GM19395 (cell line): ENCODE results near the gene ACOT12.
"Not testable (repeated sequence)": the region's sequence is repeated elsewhere in the genome, so short reads cannot be mapped to it uniquely, and the experiment has no call there.

Experiments
- ATAC-seq: cut with Tn5 transposase; IDR thresholded peaks from one replicate; pipeline ENCODE4 v1.9.1; 2021; ENCODE audit warnings: mild to moderate bottlenecking, moderate library complexity; ENCODE audit not compliant: unreplicated experiment

ACOT12 gene

DNA sequence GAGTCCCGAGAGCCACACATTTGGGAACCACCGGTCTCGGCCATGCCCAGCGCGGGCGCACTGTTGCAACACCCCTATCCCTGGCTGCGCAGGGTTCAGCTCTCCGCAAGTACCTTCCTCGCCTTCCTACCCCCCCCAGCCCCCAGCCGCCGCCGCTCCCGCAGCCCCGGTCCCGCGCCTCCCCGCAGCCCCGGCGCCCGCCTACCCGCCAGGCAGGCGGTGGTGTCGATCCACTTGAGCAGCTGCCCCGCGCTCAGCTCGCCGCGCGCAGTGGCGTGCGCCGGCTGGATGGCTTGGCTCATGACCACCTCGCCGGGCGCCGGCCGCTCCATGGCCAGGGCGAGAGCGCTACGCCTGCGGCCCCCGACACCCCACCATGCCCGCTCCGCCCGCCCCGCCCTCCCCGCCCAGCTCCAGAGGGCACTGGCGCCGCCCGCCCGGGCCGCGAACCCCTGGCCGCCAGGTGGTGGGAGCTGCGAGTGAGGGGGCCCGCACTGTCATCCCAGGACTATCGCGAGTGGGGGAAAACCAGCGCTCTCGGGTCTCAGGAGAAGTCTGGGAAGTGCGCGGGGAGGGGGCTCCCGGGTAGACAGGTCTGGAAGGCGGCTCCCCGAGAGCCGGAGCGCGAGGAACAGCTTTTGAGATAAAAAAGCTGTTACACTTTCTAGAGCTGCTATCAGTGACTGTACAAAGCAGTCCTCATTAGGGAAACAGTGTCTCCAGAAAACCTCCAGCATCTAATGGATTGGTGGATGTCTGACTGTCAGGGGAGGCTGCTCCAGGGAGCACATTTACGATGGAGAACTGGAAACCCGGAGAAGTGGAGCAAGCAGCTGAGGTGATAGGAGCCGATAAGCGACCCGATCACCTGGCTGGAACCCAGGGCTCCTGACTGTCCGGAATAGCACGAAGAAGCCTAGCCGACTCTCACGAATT is at the start of gene ACOT12:
ACOT12 (minus strand) TSS at position 352 of the 936 bp plus-strand sequence; CDS start at position 332, 20 bp downstream.
- no peak for ATAC-seq

DNA sequence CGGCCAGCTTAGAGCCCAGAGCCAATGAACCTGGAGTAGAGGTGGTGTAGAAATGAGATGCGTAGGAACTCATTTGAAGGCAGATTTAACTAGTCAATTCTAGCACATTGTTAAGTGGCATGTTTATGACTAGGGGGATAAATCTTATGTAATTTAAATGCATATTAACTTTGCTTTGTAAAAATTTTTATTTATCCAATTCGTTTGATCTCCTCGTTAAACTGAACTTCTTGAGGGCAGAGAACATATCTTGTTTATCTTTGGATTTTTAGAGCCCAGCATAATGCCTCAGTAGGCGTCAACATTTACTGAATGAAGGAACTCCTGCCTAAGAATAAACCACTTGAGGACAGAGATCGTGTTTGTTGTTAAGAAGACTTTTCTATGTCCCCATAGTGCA is 41.1 kb upstream of the ACOT12 start:
- ATAC-seq: no peak

DNA sequence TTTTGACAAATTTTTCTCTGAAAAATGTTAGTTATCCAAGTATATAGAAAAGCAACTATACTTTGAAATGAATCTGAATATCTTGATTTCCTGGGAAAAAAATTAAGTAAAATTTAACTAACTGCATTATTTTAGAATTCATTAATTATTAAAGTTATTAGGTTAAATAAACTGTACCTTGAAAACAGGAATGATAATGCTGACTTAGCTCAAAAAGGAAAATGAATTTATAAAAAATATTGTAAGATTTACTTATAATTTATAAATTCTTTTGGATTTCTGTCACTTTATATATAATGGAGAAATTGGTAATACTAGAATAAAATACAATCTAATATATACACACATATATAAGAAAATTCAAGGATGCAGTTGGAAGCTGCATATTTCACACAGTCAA is 36.1 kb upstream of the ACOT12 start:
- no peak for ATAC-seq

DNA sequence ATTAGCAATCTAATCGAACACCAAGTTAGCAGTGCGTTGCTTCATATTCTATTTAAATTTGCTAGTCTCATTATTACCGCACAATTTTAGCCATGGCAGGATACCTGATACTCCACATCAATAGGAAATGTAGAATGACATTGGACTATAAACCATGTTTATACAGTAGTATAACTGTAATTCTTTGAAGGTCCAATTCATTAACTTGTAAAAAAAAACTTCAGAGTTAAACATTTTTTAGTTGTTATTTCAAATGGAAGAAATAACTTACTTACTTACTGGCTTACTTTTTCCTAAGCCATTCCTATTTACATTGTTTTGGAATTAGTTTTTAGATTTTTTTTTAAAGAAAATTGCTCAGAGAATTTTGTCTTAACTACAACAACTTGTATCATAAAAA is 35.4 kb upstream of the ACOT12 start:
- no peak for ATAC-seq

DNA sequence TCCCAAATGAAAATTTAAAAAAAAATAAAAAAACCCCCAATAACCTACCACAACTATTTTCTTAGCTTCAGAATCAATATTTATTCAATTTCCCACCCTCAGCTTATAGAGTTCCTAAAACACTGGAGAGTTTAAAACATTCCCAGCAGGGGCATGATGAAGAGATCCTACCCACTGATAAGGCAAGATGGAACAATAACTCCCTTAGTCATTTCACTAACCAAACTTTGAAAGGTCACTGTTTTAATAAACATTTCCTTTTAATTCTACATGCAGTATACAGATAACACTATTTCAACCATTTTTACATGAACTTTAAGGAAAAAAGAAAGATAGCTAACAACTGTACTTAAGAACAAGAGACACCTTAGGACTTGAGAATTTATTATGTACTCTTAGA is 34.9 kb upstream of the ACOT12 start:
- ATAC-seq: no peak

DNA sequence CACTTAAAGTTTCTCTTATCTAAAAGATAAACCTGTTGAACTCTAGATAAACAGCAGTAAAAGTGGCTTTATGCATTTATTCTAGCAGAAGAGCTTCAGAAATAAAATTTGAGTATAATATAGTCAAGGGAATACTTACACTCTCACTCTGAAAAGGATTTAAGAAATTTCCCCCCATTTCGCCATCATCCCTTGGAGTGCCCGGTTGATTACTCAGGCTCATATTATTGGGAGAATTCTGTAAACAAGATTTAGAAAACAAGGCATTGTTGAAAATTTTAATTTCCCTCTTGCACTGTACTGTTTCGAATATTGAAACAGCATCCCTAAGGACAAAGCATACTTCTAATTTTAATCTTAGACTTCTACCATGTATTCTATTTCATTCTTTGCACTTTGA is 34.5 kb upstream of the ACOT12 start:
- ATAC-seq: no peak

DNA sequence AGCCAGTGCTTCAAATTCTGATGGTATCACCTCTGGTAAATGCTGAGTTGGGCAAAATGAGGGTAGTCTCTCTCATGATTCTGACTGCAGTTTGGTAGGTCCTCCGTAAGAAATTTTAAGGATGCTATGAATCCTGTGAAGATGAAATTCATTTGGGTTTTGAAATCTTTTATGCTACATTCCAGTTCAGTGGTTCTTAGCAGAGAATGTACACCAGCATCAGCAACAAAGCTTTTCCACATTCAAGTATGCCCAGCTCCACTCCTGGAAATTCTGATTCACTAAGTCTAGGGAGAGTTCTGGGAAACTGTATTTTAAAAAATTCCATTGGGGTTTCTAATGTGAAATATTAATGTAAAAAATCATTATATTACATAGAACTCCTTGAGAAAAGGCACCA is 33.6 kb upstream of the ACOT12 start:
- no peak for ATAC-seq

DNA sequence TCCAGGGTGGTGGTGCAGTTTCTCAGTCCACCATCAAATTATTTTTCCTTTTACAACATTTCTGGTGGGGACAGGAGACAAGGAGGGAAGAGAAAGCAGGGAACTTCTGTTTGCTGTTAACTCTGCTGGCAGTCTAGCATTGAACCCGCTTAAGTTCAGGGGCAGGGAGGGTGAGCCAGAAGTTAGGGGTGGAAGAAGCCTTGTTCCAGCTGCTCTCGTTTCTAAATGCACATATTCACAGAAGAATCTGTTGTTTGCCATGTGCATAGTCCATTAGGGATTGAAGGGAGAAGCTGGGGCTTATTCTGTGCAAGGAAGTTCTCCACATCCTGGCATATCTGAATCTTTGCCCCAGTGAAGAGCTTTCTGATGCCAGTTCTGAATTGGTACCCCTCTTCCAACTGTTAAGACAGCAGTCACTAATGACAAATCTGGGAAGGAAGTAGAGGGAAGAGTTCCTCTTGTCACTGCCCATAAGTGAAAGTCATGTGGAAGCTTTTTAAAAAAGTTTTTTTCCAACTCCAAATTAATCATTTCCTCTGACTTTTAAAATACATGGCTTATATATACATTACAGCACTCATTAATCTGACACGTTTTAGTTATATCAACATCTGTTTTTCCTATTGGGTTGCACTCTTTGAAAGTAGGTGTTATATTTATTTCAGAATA is 32.6 kb upstream of the ACOT12 start:
- ATAC-seq: no peak

DNA sequence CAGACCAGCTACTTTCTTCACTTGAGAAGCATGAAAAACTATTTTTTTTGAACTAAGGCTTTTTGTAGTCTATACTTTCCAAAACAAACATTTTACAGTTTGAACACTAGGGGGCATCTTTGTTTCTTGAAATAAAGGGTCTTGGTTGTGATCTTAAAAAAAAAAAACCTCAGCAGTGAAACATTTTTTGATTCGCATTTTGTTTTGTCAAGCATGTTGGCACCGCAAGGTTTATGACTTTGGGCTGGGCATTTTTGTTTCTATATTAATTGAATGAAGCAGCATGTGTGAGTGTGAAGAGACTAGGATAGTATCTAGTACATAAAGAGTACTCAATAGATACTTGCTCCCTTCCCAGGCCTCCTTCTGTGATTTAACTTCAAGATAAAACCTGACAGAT is 31.6 kb upstream of the ACOT12 start:
- ATAC-seq: no peak

DNA sequence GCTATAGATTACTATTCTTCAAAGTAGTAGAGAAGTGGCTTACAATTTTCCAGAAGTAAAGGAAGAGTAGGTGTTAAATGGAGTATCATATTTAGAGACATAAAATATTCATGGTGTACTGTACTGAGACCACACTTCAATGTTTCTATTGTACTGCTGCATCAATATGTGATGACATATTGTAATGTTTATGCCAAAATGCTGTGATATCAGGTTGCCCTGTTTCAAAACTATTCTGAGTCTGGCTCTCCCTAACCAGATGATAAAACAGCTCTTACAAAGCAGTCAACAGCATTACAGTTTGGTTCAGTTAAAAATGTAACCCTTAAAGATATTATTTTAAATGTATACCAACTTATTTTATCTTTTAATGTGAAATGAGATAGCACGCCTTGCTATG is 30.8 kb upstream of the ACOT12 start:
- ATAC-seq: no peak

DNA sequence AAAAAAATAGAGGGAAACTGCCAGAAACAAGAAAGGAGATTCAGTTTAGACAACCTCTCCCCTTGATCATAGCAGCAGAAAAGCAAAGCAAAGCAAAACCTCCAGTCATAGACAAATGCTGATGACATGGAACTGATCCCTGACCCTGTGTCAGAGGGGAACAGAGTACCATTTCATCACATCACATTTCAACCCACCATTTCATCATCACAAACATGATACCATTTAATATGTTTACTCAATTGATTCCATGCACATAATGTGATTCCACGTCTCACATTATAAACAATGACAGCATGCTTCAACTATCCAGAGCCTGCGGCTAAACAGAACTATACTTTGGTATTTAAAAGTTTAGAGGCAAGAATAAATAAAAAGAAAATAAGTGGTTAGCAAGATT is 28.7 kb upstream of the ACOT12 start:
- no peak for ATAC-seq

DNA sequence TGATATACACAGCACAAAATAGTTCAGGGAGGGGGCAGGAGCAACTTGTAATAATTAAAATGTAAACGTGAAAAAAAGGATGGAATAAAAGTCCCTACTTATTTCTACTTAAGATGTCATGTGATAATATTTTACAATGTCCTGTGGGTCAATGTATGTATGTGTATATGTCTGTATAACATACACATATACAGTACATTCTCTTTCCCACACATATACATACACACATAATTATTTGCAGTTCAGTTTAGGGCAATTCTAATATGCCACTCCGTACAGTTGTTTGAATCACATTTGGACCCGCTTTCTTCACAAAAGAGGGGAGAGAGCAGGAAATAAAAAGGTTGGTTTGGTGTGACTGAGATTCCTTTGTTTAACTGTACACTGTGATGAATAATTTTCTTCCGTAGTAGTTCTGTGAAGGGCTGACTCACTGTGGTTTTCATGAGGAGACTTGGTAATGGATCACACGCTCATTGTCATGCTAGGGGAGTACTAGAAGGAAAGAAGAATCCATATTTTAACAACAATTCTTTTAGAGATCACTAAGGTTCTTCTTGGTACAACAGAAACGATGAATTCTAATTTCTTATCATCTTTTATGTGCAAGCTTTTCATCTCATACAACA is 26.2 kb upstream of the ACOT12 start:
- no peak for ATAC-seq

DNA sequence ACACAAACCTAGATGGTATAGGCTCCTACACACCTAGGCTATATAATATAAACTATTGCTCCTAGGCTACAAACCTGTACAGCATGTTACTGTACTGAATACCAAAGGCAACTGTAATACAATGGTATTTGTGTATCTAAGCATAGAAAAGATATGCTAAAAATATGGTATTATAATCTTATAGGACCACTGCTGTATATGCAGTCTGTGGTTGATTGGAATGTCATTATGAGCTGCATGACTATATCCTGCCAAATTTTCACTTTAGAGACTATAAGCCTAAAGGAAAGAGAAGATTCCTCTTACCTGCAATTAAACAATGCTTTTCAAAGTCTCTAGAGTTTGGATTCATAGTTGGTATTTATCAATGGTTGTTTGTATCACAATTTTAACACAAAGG is 24.7 kb upstream of the ACOT12 start:
- no peak for ATAC-seq

DNA sequence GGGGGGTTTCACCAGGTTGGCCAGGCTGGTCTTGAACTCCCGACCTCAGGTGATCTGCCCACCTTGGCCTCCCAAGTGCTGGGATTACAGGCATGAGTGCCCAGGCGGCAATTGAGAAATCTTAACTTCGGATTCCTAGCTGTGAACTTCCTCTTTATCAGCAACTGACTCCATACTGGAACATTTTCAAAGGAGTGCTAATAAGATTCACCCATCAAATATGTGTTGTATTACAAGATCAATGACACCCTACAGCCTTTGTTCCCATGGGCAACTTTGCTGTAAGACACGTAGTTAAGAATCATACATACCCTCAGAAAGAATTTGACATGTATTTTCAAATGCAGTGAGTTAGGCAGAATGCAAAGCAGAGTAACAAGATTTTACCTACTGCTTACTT is 23.1 kb upstream of the ACOT12 start:
- no peak for ATAC-seq

DNA sequence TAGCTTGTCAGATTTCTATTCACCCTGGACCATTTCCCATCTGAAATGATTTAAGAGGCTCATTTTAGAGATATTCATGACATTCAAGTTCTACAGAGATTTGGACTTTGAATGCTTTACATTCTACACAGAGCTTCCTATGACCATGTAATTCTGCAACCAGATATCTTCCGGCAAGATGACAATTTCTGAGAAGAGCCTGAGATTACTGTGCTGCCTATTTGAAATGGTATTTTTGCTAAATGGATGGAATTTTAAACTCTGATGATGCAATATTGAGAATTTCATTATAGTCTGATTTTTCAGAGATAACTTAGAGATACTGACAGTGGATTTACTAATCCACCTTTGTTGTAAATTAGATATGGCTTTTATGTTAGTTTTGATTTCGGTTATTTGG is 16.0 kb upstream of the ACOT12 start:
- ATAC-seq: no peak

DNA sequence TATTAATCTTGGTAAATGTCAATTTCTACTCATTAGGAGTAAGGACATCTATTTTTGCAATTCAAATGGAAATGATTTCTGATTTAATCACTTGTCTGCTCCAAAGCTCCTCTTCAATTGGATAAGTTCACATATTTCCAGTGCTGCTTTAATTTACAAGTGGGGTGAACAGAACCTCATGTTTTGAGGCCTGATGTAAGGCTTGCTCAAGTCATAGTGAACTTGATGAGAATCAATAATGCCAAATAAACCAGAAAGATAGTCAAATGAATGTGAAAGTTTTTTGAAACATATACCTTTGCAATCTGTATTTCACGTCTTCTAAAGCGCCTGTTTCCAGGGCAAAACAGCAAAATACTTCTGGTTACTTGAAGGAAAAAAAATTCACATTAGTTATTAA is 15.4 kb upstream of the ACOT12 start:
- ATAC-seq: no peak

DNA sequence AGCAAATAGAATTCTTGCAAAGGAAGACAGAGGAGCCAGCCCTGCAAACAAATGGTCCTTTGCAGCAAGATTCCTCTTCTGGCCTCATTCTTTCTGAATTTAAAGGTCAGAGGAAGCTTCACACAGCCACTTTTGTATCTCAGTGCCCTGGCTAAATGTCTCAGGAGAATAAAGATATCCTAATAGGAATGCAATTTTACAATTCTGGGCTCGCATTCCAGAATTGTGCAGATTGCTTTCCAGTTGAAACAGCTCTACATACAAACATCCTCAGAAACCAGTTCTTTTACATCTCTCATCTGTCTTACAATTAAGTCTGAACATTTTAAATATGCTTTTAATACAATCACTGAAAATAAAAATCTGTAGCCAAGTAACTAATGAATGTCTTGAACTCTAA is 14.6 kb upstream of the ACOT12 start:
- ATAC-seq: no peak

DNA sequence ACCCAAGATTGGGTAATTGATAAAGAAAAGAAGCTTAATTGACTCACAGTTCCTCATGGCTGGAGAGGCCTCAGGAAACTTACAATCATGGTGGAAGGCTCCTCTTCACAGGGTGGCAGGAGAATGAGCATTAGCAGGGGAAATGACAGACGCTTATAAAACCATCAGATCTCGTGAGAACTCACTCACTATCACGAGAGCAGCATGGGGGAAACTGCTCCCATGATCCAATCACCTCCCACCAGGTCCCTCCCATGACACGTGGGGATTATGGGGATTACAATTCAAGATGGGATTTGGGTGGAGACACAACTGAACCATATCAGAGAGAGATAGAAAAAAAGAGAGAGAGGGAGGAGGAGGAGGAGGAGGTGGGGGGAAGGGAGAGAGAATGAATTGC is 13.9 kb upstream of the ACOT12 start:
- ATAC-seq: not testable (repeated sequence)

DNA sequence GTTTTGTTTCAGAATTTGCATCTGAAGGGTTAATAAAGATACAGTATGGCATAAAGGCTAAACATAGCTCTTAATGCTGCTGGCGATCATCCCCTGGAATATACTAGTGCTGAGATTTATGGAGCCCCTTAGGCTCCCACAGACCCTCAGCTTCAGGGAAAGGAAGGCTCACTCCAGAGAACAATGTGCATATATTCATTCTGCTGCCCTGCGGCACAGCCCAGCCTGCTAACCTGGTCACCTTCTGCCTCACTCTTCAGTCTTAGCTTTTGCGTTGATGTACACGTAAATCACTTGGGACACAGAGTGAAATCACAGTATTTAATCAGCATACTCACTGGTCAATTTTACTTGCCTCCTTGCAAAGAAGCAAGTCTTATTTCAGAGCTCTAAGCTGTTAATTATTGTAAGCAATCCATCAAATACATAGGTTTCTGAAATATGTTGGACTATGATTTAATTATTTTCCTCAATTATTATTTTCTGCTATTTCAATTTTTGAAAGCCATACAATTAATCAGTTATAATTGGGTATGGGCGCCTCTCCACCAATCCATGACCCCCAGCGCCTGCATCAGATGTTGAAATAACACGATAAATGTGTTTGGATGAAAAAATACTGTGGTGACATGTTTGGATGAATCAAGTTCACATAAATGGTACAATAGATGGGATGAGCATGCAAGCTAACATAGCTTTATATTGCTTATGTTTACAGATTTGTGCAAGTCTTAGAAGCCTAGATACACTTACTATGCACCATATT is 11.4 kb upstream of the ACOT12 start:
- ATAC-seq: no peak

DNA sequence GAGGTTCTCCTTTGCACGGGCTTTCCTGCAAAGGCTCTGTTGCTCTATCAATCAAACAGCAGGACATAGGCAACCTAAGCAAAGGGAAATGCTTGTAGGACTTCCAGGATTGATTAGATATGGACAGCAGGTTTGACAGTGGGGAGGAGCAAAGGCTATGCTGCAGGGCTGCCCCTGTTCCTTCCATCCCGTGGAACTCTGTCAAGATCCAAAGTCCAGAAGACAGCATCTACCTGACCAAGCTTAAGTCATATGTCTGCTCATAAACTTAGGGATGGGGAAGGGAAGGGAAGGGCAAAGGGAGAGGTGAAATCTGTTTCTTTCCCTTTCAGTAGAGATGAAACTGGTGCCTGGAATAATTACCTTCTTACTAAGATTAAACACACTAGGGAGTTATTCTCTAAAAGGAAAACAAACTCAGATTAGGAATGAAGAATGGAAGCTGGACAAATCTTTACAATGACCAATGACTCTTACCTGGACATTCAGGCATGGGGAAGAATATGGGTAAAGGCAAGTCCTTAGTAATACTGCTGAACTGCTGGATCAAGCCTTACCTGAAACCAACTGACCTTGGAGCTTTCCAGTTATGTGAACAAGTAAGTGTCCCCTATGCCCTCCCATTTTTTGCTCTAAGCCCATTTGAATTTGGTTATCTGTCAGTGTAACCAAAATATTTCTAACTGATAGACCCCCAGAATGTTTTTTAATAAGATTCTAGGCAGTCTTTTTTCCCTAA is 8.4 kb upstream of the ACOT12 start:
- no peak for ATAC-seq
